HG02981 (cell line): Measurements from ENCODE around the gene CNTNAP5.

Experiments used
- ATAC-seq: cut with Tn5 transposase; IDR thresholded peaks from one replicate; pipeline ENCODE4 v1.9.1; 2021; ENCODE audit warnings: mild to moderate bottlenecking, moderate library complexity; ENCODE audit not compliant: unreplicated experiment

The CNTNAP5 gene

DNA sequence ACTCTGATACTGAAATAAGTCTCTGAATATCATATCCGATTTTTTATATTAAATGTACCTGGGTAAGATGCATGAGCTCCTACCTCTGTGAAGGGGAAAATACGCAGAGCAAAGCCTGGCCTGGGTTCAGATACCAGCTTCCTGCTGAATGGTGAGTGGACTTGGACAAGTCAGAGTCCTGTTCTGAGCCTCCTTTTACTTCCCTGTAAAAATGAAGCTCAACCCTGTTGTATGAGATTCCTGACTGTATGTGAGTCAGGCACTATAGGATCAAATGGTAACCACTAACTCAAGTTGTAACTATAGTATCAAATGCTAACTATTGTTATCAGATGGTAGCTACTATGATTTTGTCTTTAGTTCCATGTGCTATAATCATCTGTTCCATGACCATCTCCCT lies 561.7 kb downstream of the CNTNAP5 start:
- no peak for ATAC-seq

GRCh38 chr2:124589971-124590370 lies 564.9 kb downstream of the CNTNAP5 start:
- ATAC-seq: no peak

DNA sequence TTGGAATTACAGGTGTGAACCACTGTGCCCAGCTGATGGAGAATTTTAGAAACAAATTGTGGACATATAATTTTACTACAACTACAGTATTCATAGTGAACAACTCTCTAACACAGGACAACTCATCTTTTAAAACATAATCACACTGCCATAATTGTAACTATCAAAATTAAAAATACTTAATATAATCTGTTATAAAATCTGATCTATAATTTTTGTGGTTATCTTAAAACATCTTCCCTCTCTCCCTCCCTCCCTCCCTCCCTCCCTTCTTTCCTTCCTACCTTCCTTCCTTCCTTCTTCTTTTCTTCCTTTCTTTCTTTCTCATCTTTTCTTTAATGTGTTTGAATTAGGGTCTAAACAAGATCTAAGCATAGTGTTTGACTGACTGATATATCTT lies 577.7 kb downstream of the CNTNAP5 start:
- ATAC-seq: no peak

DNA sequence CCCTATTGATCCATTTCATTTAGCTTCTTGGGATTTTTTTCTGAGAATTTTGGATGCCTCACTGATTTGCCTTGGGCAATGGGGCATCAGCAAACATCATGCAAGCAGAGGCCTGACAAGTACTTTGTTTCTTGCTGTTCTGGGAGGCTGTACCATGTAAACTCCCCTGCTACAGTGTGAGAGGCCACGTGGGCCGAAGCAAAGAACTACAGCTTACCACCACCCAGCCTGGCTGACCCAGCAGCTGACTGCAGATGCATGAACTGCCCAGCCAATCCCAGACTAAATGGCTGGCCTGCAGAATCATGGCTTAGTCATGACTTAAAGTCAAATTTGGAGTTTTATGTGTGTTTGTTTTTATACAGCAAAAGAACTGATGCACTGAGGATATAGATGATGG lies 579.9 kb downstream of the CNTNAP5 start:
- no peak for ATAC-seq

DNA sequence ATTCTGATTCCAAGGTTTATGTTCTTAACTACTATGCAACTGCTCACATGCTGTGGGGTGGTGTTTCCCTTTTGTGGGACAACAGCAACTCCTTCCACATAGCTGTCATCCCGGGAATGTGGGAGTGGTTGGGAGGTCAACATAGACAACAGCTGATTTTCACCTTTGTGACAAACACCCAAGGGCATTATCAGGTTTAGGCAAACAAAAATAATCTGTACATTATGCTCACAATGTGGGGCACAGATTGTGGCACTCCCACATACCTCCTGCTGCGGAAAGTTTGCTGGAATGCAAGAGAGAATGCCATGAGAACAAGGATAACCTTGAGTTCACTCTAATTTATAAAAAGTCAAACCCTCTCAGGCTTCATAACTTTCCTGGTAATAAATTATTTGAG lies 582.6 kb downstream of the CNTNAP5 start:
- no peak for ATAC-seq

- ATAC-seq: no peak
Observed at GRCh38 chr2:124609667-124610066, 584.6 kb downstream of the CNTNAP5 start.

- no peak for ATAC-seq
Observed at GRCh38 chr2:124610141-124610540, 585.1 kb downstream of the CNTNAP5 start.

GRCh38 chr2:124610866-124611265 lies 585.8 kb downstream of the CNTNAP5 start:
- no peak for ATAC-seq

DNA sequence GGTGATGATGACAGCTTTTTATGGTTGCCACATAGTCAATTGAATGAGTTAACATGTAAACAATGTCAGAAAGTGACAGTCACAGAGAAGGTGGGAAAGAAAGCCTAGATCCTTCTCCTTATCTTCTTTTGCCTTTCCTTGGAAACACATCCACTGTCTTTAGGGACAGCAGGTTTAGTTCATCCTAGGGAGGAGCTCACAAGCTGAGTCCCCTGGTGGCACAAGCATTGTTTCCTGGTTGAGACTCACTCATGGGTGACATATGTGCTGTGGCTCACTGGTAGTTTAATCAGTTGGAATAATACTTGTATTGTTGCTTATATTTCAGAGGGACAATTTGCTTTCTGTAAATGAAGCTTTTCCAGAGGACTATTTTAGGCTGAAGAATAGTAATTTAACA lies 598.5 kb downstream of the CNTNAP5 start:
- no peak for ATAC-seq

- no peak for ATAC-seq
Observed at GRCh38 chr2:124625561-124625960, 600.5 kb downstream of the CNTNAP5 start.

GRCh38 chr2:124626993-124627392 lies 601.9 kb downstream of the CNTNAP5 start:
- no peak for ATAC-seq

- ATAC-seq: no peak
Observed at GRCh38 chr2:124633812-124634211, 608.7 kb downstream of the CNTNAP5 start.

GRCh38 chr2:124639524-124639923 lies 614.4 kb downstream of the CNTNAP5 start:
- no peak for ATAC-seq

DNA sequence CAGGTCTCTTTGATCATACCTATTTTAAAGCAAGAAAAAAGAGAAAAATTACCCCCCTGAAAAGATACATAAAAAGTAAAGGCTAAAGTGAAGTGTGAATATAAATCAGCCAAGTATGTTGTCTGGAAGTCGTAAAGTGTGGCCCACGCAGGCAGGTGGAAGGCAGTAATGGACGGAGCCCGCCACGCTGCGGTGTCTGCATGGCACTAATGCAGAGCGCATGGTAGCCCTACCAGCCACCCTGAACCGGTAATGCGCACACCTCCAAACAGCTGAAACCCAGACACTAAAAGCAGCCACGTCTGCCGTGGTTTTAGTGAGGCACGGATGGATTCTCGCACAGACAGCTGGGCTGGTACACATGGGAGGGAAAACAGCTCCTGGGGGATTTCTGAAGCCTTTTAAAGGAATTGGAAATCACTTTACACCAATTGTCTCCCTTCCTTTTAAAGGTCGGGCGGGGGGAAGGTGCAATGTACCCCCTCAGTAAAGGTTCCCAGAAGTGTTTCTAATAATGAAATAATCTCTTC lies 615.2 kb downstream of the CNTNAP5 start:
- no peak for ATAC-seq

DNA sequence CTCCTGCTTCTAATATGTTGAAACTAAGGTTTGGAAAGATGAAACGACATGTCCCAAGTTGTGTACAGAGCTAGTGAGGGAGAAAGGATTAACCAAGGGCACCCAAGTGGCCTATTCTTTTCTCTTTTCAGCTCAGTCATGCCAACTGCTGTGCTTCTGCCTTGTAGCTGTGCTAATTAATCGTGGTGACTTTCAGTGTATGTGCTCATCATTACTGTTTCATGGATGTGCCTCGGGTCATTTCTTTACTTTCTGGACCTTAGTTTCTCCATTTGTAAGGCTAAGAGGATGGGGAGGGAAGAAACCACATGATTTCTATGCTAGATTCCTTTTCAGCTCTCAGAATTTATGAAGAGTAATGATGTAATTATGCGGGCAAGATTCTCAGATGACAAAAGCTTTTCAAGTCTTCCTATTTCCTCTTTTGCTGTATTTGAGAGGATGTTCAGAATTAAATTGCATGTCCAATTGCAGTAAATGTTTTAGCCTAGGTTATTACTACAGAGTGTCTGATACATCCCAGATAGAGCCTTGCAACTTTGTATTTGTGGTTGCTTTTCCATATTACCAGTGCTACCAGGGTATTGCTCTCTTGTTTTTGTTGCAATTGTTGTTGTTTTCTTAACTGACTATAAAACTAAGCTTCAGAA lies 621.2 kb downstream of the CNTNAP5 start:
- ATAC-seq: no peak

DNA sequence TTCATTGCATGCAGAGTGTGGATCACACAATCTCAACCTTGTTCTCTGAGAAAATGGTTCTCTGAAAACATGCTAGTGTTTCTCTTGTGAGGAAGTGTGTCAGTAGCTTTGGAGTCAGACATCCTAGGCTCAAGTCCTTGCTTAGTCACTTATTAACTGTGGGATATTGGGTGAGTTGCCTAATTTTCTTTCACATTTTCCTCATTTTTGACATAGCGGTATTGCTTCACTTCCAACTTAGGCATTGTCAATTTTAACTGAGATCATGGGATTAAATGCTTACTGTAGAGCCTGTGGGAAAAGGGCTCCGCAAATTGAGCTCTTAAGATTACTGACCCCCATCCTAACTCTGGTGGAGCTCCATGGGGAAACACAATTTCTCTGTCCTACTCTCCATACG lies 622.2 kb downstream of the CNTNAP5 start:
- no peak for ATAC-seq

- ATAC-seq: no peak
Observed at GRCh38 chr2:124647663-124648062, 622.6 kb downstream of the CNTNAP5 start.

GRCh38 chr2:124649001-124649400 lies 623.9 kb downstream of the CNTNAP5 start:
- no peak for ATAC-seq

- no peak for ATAC-seq
Observed at GRCh38 chr2:124652099-124652498, 627.0 kb downstream of the CNTNAP5 start.

DNA sequence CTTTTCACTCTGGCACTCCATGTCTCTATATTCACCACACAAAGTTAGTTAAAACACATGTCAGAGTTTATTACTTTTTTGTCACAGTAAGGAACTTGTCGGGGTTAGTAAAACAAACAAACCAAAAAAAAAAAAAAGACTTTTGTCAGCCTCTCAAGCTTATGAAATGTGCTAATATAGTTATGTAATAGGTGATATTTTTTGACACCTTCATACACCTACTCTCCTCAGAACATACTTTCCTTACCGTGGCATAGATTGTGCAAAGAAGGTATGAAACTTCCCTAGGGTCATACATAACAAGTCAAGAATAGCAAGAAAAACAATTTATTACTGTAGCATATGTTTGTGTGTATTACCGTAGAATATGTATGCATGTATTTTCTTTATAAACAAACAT lies 633.3 kb downstream of the CNTNAP5 start:
- no peak for ATAC-seq

GRCh38 chr2:124661558-124661957 lies 636.5 kb downstream of the CNTNAP5 start:
- ATAC-seq: no peak

DNA sequence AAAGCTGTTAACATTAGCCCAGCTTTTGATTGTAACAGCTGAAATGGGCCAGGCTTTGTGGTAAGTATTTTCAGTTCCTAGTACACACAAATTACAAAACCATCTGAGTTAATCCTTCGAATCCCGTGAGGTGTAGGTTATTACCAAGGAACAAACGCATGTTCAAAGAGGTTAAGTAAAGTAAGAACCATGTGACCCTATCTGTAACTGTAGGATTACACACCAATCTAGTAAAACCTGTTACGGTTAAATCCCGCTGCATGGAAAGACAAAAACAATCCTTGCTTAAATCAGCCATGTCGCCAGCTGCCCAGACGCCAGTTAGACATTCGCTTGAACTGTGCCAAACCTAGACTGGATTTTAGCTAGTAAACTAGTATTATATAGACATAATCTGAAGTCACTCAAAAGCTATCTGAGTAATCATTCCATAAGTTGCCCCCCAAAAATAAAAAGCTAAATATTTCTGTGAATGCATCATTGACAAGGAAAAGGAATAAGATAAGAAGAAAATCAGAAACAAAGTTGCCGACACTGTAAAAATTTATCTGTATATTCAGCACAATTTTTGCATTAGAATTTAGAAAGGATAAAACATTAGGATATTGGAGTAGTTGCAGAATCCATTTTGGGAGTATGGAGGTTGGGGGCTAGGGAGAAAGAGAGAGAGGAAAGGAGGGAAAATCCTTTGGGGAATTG lies 638.0 kb downstream of the CNTNAP5 start:
- no peak for ATAC-seq

GRCh38 chr2:124663645-124663997 lies 638.5 kb downstream of the CNTNAP5 start:
- ATAC-seq: no peak
